ENCODE data around the gene CTRB1. TPM values are rescaled to one million over a fixed set of nuclear protein-coding genes. Genes with fewer than 3 reads are reported as not detected.

Gene CTRB1
- total RNA-seq, 1 experiment from 2014 or later, result 5.6 TPM

- TF ChIP-seq REST (IDR thresholded peaks at IDR 0.05; ENCODE audit: low read depth) (no peak), TCF7L2 (IDR thresholded peaks at IDR 0.05; ENCODE audit: borderline replicate concordance, extremely low read depth, insufficient read depth, insufficient read length) (no peak)
Observed at GRCh38 chr16:75193265-75193650, 25.5 kb upstream of the CTRB1 start (continued).

GRCh38 chr16:75193730-75194444 lies 24.9 kb upstream of the CTRB1 start:
- H2AFZ ChIP-seq (ENCODE audit: low read depth, low read length, poor library complexity, severe bottlenecking), result no peak overlapping the region
- H3K27ac ChIP-seq (ENCODE audit: low read depth, low read length), result no peak overlapping the region
- ChIA-PET RAD21 (ENCODE audit: low non-redundant PET in 1 of 2, low total read pairs in 2 of 2, uncharacterized antibody in 2 of 2, unreplicated experiment in 2 of 2) (no interaction called here), POLR2A (no interaction called here), CTCF (no interaction called here)
- no peaks in the 10 kb centered on the region; the same call in 1 of the 2 replicates for H3K27me3 ChIP-seq (ENCODE audit: insufficient read depth, low read length)
- no peaks in the 10 kb centered on the region for H3K9me2 ChIP-seq (ENCODE audit: insufficient read depth)
- H3K4me2 ChIP-seq (ENCODE audit: low read length), result no peak overlapping the region
- BruUV-seq (replicated peaks), result no TSS peak
- H3K9ac ChIP-seq (ENCODE audit: low read length), result no peak overlapping the region
- no peaks in the 10 kb centered on the region for H3K9me3 ChIP-seq (ENCODE audit: control insufficient read depth in 1 of 2, insufficient read depth in 1 of 2, low read depth in 1 of 2, low read length in 2 of 2)
- no peak for ATAC-seq
- no peaks in the 10 kb centered on the region for H3K4me1 ChIP-seq (ENCODE audit: control insufficient read depth in 1 of 2, insufficient read depth in 2 of 2, low read length in 2 of 2)
- intact Hi-C loops (cut with micrococcal nuclease), result no loop called here
- no peaks in the 10 kb centered on the region for H4K20me1 ChIP-seq (ENCODE audit: insufficient read depth)
- DNase-seq (ENCODE audit: low read depth, low spot score), result no peak
- no peak for TF ChIP-seq SIN3A (IDR thresholded peaks at IDR 0.05; ENCODE audit: low read depth)
- no peak for TF ChIP-seq CEBPB (IDR thresholded peaks at IDR 0.05; ENCODE audit: low read depth)
- TF ChIP-seq ATF3 (IDR thresholded peaks at IDR 0.05), result no peak
- TF ChIP-seq TCF7L2 (IDR thresholded peaks at IDR 0.05; ENCODE audit: borderline replicate concordance, extremely low read depth, insufficient read depth, insufficient read length), result no peak
- TF ChIP-seq EGR1 (IDR thresholded peaks at IDR 0.05; ENCODE audit: low read depth), result no peak
- no peak for TF ChIP-seq SRF (IDR thresholded peaks at IDR 0.05; ENCODE audit: low read depth)
- no peak for TF ChIP-seq EZH2phosphoT487 (IDR thresholded peaks at IDR 0.05; ENCODE audit: borderline replicate concordance)
- no peak for TF ChIP-seq MAX (IDR thresholded peaks at IDR 0.05)
- TF ChIP-seq POLR2A (IDR thresholded peaks at IDR 0.05; ENCODE audit: borderline replicate concordance, extremely low read depth, insufficient read depth, insufficient read length), result no peak
- TF ChIP-seq YY1 (IDR thresholded peaks at IDR 0.05; ENCODE audit: extremely low read depth, insufficient replicate concordance, low read depth, low read length), result no peak
- no peak for TF ChIP-seq ELF1 (IDR thresholded peaks at IDR 0.05; ENCODE audit: borderline replicate concordance, low read depth)
- TF ChIP-seq CBX3 (IDR thresholded peaks at IDR 0.05; ENCODE audit: low read depth), result no peak
- H3K4me3 ChIP-seq (replicated peaks in 1 of 2; ENCODE audit: low read depth in 1 of 2, low read length in 2 of 2), result no peak overlapping the region
- no peaks in the 10 kb centered on the region for H3K36me3 ChIP-seq (ENCODE audit: control insufficient read depth in 1 of 2, insufficient read depth in 2 of 2, low read length in 2 of 2)
- H3K79me2 ChIP-seq (ENCODE audit: insufficient read depth, low read length), result no peaks in the 10 kb centered on the region
